HepG2 (cell line): Measurements from ENCODE around the gene PRDX4. TPM values are rescaled to one million over a fixed set of nuclear protein-coding genes. Genes with fewer than 3 reads are reported as not detected.

ENCODE experiments used
- ATAC-seq: fragments of 200-7000 bp; cut with Tn5 transposase; 3 replicates; pipeline ENCODE4 v1.9.1; 2020; ENCODE audit warnings: mild to moderate bottlenecking, moderate library complexity
- BruUV-seq: library from RNA; stranded (reverse); fragments of 400-500 nt; replicated peaks from 2 replicates; lab custom pipeline; 2021; lab: Mats Ljungman, UMichigan
- CTCF ChIA-PET: fragments of 300-600 bp; formaldehyde crosslinking; extraction: SDS; loops from one replicate; lab custom pipeline; 2021; ENCODE audit warnings: low total read pairs, inconsistent platforms, low intra/inter-chr PET ratio; lab: Yijun Ruan, JAX
- POLR2A ChIA-PET: fragments of 350-600 bp; sonication (Branson Sonifier 250); formaldehyde crosslinking; loops from one replicate; lab custom pipeline; 2020; ENCODE audit warnings: antibody characterized with exemption, inconsistent platforms; lab: Yijun Ruan, JAX
- DNase-seq: peaks from one replicate; pipeline ENCODE4 v3.0.0-alpha.2; 2015; ENCODE audit warnings: low spot score
- FAIRE-seq: peaks from 3 replicates; lab custom pipeline; 2011; peaks lifted over from hg19 to GRCh38; lab: Jason Lieb, UNC
- H2AFZ ChIP-seq: one replicate; pipeline ENCODE4 v1.6.1; 2011; ENCODE audit warnings: low read length, inconsistent platforms
- H3K27ac ChIP-seq: fragments of 300-600 bp; 3 replicates; pipeline ENCODE4 v1.8.0; 2011; ENCODE audit warnings: mixed run types, mild to moderate bottlenecking, mixed read lengths, low read length, inconsistent platforms; ENCODE audit not compliant: insufficient read depth; ENCODE audit errors: extremely low read length
- H3K27me3 ChIP-seq, 2 experiments: fragments of 200-600 bp in 1 of 2; 2 replicates in 1 of 2; 3 replicates in 1 of 2; pipeline versions ENCODE4 v1.6.0 to v1.8.0; 2011; ENCODE audit warnings: low read length in 2 of 2, mild to moderate bottlenecking in 2 of 2, moderate library complexity in 2 of 2, inconsistent platforms in 1 of 2; ENCODE audit not compliant: insufficient read depth in 2 of 2, control insufficient read depth in 1 of 2
- H3K36me3 ChIP-seq, 2 experiments: fragments of 200-600 bp in 1 of 2; replicated peaks in 1 of 2; 2 replicates in 1 of 2; 3 replicates in 1 of 2; pipeline versions ENCODE4 v1.5.1 to v1.8.0; 2011; ENCODE audit warnings: low read length in 2 of 2, inconsistent platforms in 1 of 2; ENCODE audit not compliant: insufficient read depth in 2 of 2, control insufficient read depth in 1 of 2
- H3K4me1 ChIP-seq: 2 replicates; pipeline ENCODE4 v1.5.1; 2012; ENCODE audit warnings: low read length, inconsistent platforms; ENCODE audit not compliant: insufficient read depth
- H3K4me2 ChIP-seq: 2 replicates; pipeline ENCODE4 v1.6.0; 2011; ENCODE audit warnings: low read depth, low read length, inconsistent platforms
- H3K4me3 ChIP-seq, 3 experiments: fragments of 200-600 bp in 1 of 3; sonication (generic), shearing (Covaris generic) in 1 of 3; replicated peaks in 1 of 3; 2 replicates each; pipeline ENCODE4 v1.5.1; 2011 to 2016; ENCODE audit warnings: low read length in 3 of 3, inconsistent platforms in 2 of 3, low read depth in 2 of 3, mild to moderate bottlenecking in 2 of 3, control low read depth in 1 of 3, mixed read lengths in 1 of 3; ENCODE audit not compliant: insufficient read depth in 1 of 3
- H3K79me2 ChIP-seq: one replicate; pipeline ENCODE4 v1.6.1; 2011; ENCODE audit warnings: low read length, inconsistent platforms; ENCODE audit not compliant: insufficient read depth
- H3K9ac ChIP-seq: 2 replicates; pipeline ENCODE4 v1.6.0; 2011; ENCODE audit warnings: mild to moderate bottlenecking, low read depth, low read length, inconsistent platforms; ENCODE audit not compliant: insufficient read depth
- H3K9me3 ChIP-seq: 2 replicates; pipeline ENCODE4 v1.5.1; 2012; ENCODE audit warnings: mild to moderate bottlenecking, low read length
- H4K20me1 ChIP-seq: 2 replicates; pipeline ENCODE4 v1.6.0; 2011; ENCODE audit warnings: inconsistent platforms, mild to moderate bottlenecking, low read length, moderate library complexity; ENCODE audit not compliant: insufficient read depth
- ARNT ChIP-seq: fragments of 450-650 bp; IDR thresholded peaks from 2 replicates; pipeline ENCODE4 v1.6.1; 2017
- ASH2L ChIP-seq: fragments of 300-600, 200-600 bp; sonication (generic); IDR thresholded peaks from 2 replicates; pipeline ENCODE4 v1.7.0; 2017; ENCODE audit warnings: low read depth, mild to moderate bottlenecking, moderate library complexity, mixed read lengths, low read length; ENCODE audit not compliant: insufficient read length
- FOXK2 ChIP-seq: fragments of 450-650 bp; IDR thresholded peaks from 2 replicates; pipeline ENCODE4 v1.6.1; 2016
- HNRNPH1 ChIP-seq: fragments of 200-400 bp; formaldehyde crosslinking; optimal IDR thresholded peaks from 2 replicates; pipeline ENCODE3; 2017; ENCODE audit warnings: mild to moderate bottlenecking, low read depth, low read length
- HOXA9 ChIP-seq: sonication (generic); formaldehyde crosslinking; IDR thresholded peaks from 2 replicates; pipeline ENCODE4 v1.8.1; 2022; ENCODE audit warnings: missing genetic modification reagents, mild to moderate bottlenecking, moderate library complexity, borderline replicate concordance
- MED8 ChIP-seq: sonication (generic); formaldehyde crosslinking; IDR thresholded peaks from 2 replicates; pipeline ENCODE4 v1.8.1; 2023; ENCODE audit warnings: mild to moderate bottlenecking, missing genetic modification reagents; ENCODE audit not compliant: insufficient replicate concordance
- STAG1 ChIP-seq: sonication (generic); formaldehyde crosslinking; IDR thresholded peaks from 2 replicates; pipeline ENCODE4 v1.4.0; 2020; ENCODE audit warnings: missing genetic modification reagents
- THAP11 ChIP-seq: IDR thresholded peaks from 2 replicates; pipeline ENCODE4 v1.6.1; 2016; ENCODE audit warnings: missing biosample characterization, missing genetic modification reagents
- TP53 ChIP-seq: sonication (generic); formaldehyde crosslinking; conservative IDR thresholded peaks from 2 replicates; pipeline ENCODE4 v1.4.0; 2020; ENCODE audit warnings: missing genetic modification reagents
- ZBTB3 ChIP-seq: sonication (generic); formaldehyde crosslinking; IDR thresholded peaks from 2 replicates; pipeline ENCODE4 v1.4.0; 2020; ENCODE audit warnings: low read depth, mild to moderate bottlenecking, moderate library complexity, missing genetic modification reagents, borderline replicate concordance
- ZNF792 ChIP-seq: IDR thresholded peaks from 2 replicates; pipeline ENCODE4 v1.6.1; 2016
- WGBS: methylation state at CpG from one replicate; pipeline ENCODE4 v1.1.6; 2017; ENCODE audit warnings: low lambda C conversion rate; 5-methylcytosine and 5-hydroxymethylcytosine counted together
- in situ Hi-C: cut with HindIII; loops from 2 replicates; pipeline ENCODE4 v1.10.0; 2017; ENCODE audit warnings: low pct_unique_long_range_greater_than_20kb; ENCODE audit not compliant: extremely low pct_ligation_motif_present
- intact Hi-C: fragments of 100-400 bp; cut with micrococcal nuclease; formaldehyde crosslinking; loops from one replicate; pipeline ENCODE4 v1.10.0; 2022; ENCODE audit not compliant: unreplicated experiment
- polyA plus RNA-seq, 8 experiments: library from polyadenylated mRNA; depleted of rRNA in 3 of 8; stranded (reverse) in 7 of 8; unstranded in 1 of 8; fragments of >200 nt; fragmentation: Illumina TruSeq in 4 of 8; extraction: Trizol in 4 of 8; gene quantifications; 2 replicates each; pipeline versions ENCODE4 v1.2.1 to v1.2.3, GENCODE V29; 2011 to 2016; ENCODE audit warnings: low read depth in 4 of 8, missing spikeins in 1 of 8, mixed read lengths in 1 of 8; ENCODE audit not compliant: insufficient read depth in 1 of 8
- total RNA-seq, 5 experiments: library from RNA; depleted of rRNA; stranded (reverse); fragments of >200 nt; fragmentation: Illumina TruSeq; extraction: Trizol; gene quantifications; 2 replicates each; pipeline ENCODE4 v1.2.3, GENCODE V29; 2016; ENCODE audit warnings: low read depth in 1 of 5

The PRDX4 gene
- total and polyA plus RNA-seq, 2 of the 13 experiments (the other 11 are each of a cell fraction or from before 2014, with no cell fraction given), result 217 to 252 TPM

DNA sequence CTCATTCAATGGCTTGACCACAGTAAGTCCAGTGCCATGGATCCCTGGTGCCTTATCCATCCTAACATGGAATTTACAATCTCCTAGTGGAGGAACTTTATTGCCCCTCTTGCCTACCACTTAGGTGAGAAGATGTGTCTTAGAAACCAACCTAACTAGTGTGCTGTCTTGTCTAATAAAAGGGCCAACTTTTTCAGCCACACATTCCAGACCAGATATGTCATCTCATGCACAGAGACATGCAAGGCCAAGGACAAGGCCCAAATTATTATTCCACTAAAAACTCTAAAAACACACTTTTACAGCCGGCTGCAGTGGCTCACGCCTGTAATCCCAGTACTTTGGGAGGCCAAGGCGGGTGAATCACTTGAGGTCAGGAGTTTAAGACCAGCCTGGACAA, 10.6 kb upstream of the PRDX4 start:
- no peaks in the 10 kb centered on the region for H3K27me3 ChIP-seq
- no peak overlapping the region for H3K4me2 ChIP-seq
- no peak overlapping the region for H2AFZ ChIP-seq
- CTCF ChIA-PET, result no interaction called here
- no peaks in the 10 kb centered on the region for H3K9me3 ChIP-seq
- H3K36me3 ChIP-seq, result no peaks in the 10 kb centered on the region
- H3K4me3 ChIP-seq, result no peak overlapping the region
- no peak for FAIRE-seq
- no peak for ATAC-seq
- in situ Hi-C loops (no loop called here), intact Hi-C loops (no loop called here)
- WGBS, result no CpG with 5 or more reads among the region's 3 CpGs
- H3K27ac ChIP-seq, result no peak overlapping the region
- POLR2A ChIA-PET, result no interaction called here
- TF ChIP-seq THAP11 (CRISPR knock-in tag), result no peak
- no peak for TF ChIP-seq ASH2L
- TF ChIP-seq HOXA9 (CRISPR knock-in tag), result no peak
- TF ChIP-seq HNRNPH1, result no peak
- no peak for TF ChIP-seq ZNF792 (CRISPR knock-in tag)
- no peak for TF ChIP-seq ARNT
- TF ChIP-seq FOXK2, result no peak
- no peak overlapping the region for H3K9ac ChIP-seq
- H3K4me1 ChIP-seq, result peaks cover 17% of the 10 kb centered on the region; the same call in 1 of the 2 replicates
- no TSS peak for BruUV-seq
- no peaks in the 10 kb centered on the region for H3K79me2 ChIP-seq
- no peaks in the 10 kb centered on the region for H4K20me1 ChIP-seq
- DNase-seq, result no peak

DNA sequence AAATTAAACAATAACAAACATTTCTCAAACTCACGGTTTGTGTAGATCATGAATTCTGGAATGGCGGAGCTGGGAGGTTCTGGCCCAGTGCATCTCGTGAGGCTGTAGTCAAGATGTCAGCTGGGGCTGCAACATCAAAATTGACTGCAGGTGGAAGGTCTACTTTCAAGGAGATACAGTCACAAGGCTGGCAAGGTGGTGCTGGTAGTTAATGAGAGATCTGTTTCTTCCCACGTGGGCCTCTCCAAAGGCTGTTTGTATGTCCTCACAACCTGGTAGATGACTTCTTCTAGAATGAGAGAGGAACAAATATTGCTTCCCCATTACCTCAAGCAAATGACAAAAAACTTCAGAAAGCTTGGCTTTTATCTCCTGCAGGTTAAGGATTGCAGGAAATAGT, 8.0 kb upstream of the PRDX4 start:
- FAIRE-seq, result no peak

More for the DNA sequence above, 8.0 kb upstream of the PRDX4 start:
- H3K27ac ChIP-seq, result no peak overlapping the region
- peak overlapping the region; percentile 32; the same call in 1 of the 2 replicates for H3K4me2 ChIP-seq
- H3K36me3 ChIP-seq, result no peaks in the 10 kb centered on the region
- no peak for ATAC-seq
- H4K20me1 ChIP-seq, result no peaks in the 10 kb centered on the region
- H3K79me2 ChIP-seq, result no peaks in the 10 kb centered on the region
- intact Hi-C loops, result no loop called here
- H3K9ac ChIP-seq, result no peak overlapping the region
- no peak for DNase-seq
- ChIA-PET CTCF (no interaction called here), POLR2A (no interaction called here)
- peaks cover 17% of the 10 kb centered on the region; the same call in 1 of the 2 replicates for H3K4me1 ChIP-seq
- no peaks in the 10 kb centered on the region for H3K9me3 ChIP-seq
- in situ Hi-C loops, result no loop called here
- no peak overlapping the region for H2AFZ ChIP-seq
- H3K27me3 ChIP-seq, result no peaks in the 10 kb centered on the region
- no peak for TF ChIP-seq ZBTB3
- no peak for TF ChIP-seq MED8
- TF ChIP-seq STAG1 (CRISPR knock-in tag), result no peak
- no peak for TF ChIP-seq TP53 (CRISPR knock-in tag)
- BruUV-seq, result no TSS peak
- 58% methylated on average over 4 of the region's 4 CpGs for WGBS
- H3K4me3 ChIP-seq, result no peak overlapping the region
